Testis (tissue), 2 donors: Measurements from ENCODE around the gene PRPS2.

Experiments
- CTCF ChIP-seq, 3 experiments: fragments of 450-650 bp in 2 of 3; fragments of 200-600 bp in 1 of 3; sonication (generic) in 1 of 3; IDR thresholded peaks; one replicate each; pipeline ENCODE4 v1.5.1; 2016 to 2019; ENCODE audit warnings: antibody characterized with exemption in 3 of 3, mild to moderate bottlenecking in 2 of 3, moderate library complexity in 1 of 3
- POLR2A ChIP-seq: fragments of 450-650 bp; IDR thresholded peaks from one replicate; pipeline ENCODE4 v1.6.1; 2017; ENCODE audit warnings: antibody characterized with exemption, mild to moderate bottlenecking, moderate library complexity

- no peak for TF ChIP-seq CTCF (IDR thresholded peaks at IDR 0.05)
- TF ChIP-seq POLR2A = no peak
Measured at GRCh38 chrX:12789976-12790375, 1.2 kb upstream of the PRPS2 start.
